Measurements from ENCODE around the gene SMIM36. TPM values are rescaled to one million over a fixed set of nuclear protein-coding genes. Genes with fewer than 3 reads are reported as not detected.

SMIM36 gene
- polyA plus RNA-seq, 3 donors: not detected

DNA sequence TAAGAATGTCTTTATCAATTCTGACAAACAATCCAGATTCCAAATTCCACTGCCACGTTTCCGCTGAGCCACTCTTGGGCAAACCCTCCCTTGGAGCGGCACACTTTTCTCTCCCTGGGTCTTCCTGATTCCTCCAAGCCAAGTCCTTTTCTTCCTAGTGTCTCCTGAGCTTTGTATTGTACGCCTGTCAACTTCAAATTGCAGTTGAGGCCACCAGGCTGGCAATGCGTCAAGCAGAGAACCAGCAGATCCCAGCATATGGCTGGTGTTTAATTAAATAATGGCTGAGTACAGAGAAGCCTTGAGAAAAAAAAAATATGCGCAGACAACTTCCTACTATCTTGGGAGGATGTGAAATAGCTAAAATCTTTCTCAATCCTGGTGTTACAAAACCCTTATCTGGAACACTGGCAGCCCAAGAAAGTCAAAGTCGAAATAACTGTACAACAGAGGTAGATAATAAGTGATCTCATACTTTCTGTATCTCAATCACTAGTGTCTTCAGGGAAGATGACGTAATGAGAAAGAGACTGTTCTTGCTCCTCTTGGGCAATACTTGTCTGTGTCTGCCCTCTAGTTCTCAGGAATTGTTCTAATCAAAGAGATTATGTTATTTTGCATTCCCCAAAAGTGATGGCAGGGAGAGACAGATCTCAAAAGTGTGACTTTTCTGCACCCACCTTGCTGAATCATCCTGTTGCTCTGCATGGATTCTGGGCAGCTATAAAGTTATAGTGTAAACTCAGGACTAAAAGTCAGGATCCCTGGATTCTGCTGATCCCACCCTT lies 15.0 kb downstream of the SMIM36 start:
- peaks cover 0 to 2% (median 0%) of the 10 kb centered on the region in 7 donors for H3K9me3 Mint-ChIP-seq
- no peaks in the 10 kb centered on the region for H4K20me1 ChIP-seq (ENCODE audit: insufficient read depth, low read length)
- TF ChIP-seq, protein P1, sequence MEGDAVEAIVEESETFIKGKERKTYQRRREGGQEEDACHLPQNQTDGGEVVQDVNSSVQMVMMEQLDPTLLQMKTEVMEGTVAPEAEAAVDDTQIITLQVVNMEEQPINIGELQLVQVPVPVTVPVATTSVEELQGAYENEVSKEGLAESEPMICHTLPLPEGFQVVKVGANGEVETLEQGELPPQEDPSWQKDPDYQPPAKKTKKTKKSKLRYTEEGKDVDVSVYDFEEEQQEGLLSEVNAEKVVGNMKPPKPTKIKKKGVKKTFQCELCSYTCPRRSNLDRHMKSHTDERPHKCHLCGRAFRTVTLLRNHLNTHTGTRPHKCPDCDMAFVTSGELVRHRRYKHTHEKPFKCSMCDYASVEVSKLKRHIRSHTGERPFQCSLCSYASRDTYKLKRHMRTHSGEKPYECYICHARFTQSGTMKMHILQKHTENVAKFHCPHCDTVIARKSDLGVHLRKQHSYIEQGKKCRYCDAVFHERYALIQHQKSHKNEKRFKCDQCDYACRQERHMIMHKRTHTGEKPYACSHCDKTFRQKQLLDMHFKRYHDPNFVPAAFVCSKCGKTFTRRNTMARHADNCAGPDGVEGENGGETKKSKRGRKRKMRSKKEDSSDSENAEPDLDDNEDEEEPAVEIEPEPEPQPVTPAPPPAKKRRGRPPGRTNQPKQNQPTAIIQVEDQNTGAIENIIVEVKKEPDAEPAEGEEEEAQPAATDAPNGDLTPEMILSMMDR (IDR thresholded peaks at IDR 0.05): no peak
- no peaks in the 10 kb centered on the region for H3K36me3 ChIP-seq (replicated peaks in 1 of 2; ENCODE audit: control insufficient read depth in 1 of 2, insufficient read depth in 2 of 2, low read length in 2 of 2)
- peak overlapping the region; percentile 31 to 89 (median 63) for H3K27ac Mint-ChIP-seq
- WGBS (ENCODE audit: insufficient coverage): 61% methylated on average over 3 of the region's 8 CpGs
- intact Hi-C loops (cut with micrococcal nuclease): no loop called here
- H3K36me3 Mint-ChIP-seq: no peaks in the 10 kb centered on the region
- H3K9me3 ChIP-seq (replicated peaks in 1 of 2; ENCODE audit: control insufficient read depth in 1 of 2, insufficient read depth in 1 of 2, low read length in 2 of 2): no peaks in the 10 kb centered on the region
- no peaks in the 10 kb centered on the region for H3K79me2 ChIP-seq (ENCODE audit: insufficient read depth, low read length)
- peak overlapping the region; percentile 47 for H3K4me2 ChIP-seq (replicated peaks; ENCODE audit: extremely low read depth, low read length, poor library complexity, severe bottlenecking)
- H3K4me3 ChIP-seq (replicated peaks in 1 of 3; ENCODE audit: low read depth in 2 of 3, low read length in 3 of 3): peak overlapping the region in 1 of 3 experiments; percentile 15
- peaks cover 15% of the 10 kb centered on the region for H3K4me1 Mint-ChIP-seq
- H3K27me3 ChIP-seq (ENCODE audit: control insufficient read depth in 2 of 2, insufficient read depth in 2 of 2, low read length in 2 of 2): peaks cover 0 to 2% of the 10 kb centered on the region in 2 donors
- H3K4me3 Mint-ChIP-seq: peak overlapping the region in 1 of 2 donors; percentile 9
- peaks cover 15 to 16% of the 10 kb centered on the region in 2 donors for H3K4me1 ChIP-seq (ENCODE audit: control insufficient read depth in 1 of 2, insufficient read depth in 2 of 2, low read length in 2 of 2)
- peak; percentile 65 to 77 (median 76) for DNase-seq
- H2AFZ ChIP-seq (ENCODE audit: insufficient read depth, low read depth, low read length, poor library complexity, severe bottlenecking): peak overlapping the region; percentile 13
- H3K27ac ChIP-seq (ENCODE audit: low read depth in 1 of 2, low read length in 2 of 2): peak overlapping the region; percentile 25 to 55
- no peak overlapping the region for H3K9ac ChIP-seq (ENCODE audit: insufficient read depth, low read length, poor library complexity, severe bottlenecking)
- peaks cover 0 to 14% (median 2%) of the 10 kb centered on the region in 3 donors for H3K27me3 Mint-ChIP-seq (ENCODE audit: low read depth in 3 of 3)

DNA sequence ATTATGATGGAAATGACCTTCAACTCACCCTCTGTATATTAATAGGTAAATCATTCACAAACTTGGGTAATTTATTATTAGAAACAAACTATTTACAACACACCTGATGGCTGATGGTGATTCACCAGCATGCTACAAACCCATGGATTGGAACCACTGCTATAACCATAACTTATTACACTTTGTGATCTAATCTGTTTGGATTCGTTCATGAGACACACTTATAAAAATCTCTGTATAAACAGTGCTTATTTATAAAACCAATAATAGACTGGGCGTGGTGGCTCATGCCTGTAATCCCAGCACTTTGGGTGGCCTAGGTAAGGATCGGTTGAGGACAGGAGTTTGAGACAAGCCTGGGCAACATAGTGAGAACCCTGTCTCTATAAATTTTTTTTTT lies 16.0 kb downstream of the SMIM36 start:
- Histone ChIP-seq H3K79me2 (ENCODE audit: insufficient read depth, low read length) (no peaks in the 10 kb centered on the region), H3K36me3 (replicated peaks in 1 of 2; ENCODE audit: control insufficient read depth in 1 of 2, insufficient read depth in 2 of 2, low read length in 2 of 2) (no peaks in the 10 kb centered on the region), H3K27me3 (ENCODE audit: control insufficient read depth in 2 of 2, insufficient read depth in 2 of 2, low read length in 2 of 2) (peaks cover 0 to 2% of the 10 kb centered on the region in 2 donors), H4K20me1 (ENCODE audit: insufficient read depth, low read length) (no peaks in the 10 kb centered on the region), H3K9me3 (replicated peaks in 1 of 2; ENCODE audit: control insufficient read depth in 1 of 2, insufficient read depth in 1 of 2, low read length in 2 of 2) (no peaks in the 10 kb centered on the region), H3K4me2 (replicated peaks; ENCODE audit: extremely low read depth, low read length, poor library complexity, severe bottlenecking) (no peak overlapping the region), H3K4me3 (replicated peaks in 1 of 3; ENCODE audit: low read depth in 2 of 3, low read length in 3 of 3) (no peak overlapping the region), H3K4me1 (ENCODE audit: control insufficient read depth in 1 of 2, insufficient read depth in 2 of 2, low read length in 2 of 2) (peaks cover 15 to 16% of the 10 kb centered on the region in 2 donors), H3K9ac (ENCODE audit: insufficient read depth, low read length, poor library complexity, severe bottlenecking) (no peak overlapping the region), H3K27ac (ENCODE audit: low read depth in 1 of 2, low read length in 2 of 2) (no peak overlapping the region), H2AFZ (ENCODE audit: insufficient read depth, low read depth, low read length, poor library complexity, severe bottlenecking) (no peak overlapping the region)
- no peak overlapping the region for H3K27ac Mint-ChIP-seq
- intact Hi-C loops (cut with micrococcal nuclease): no loop called here
- no CpG with 5 or more reads among the region's 3 CpGs for WGBS (ENCODE audit: insufficient coverage)
- H3K9me3 Mint-ChIP-seq: peaks cover 0 to 2% (median 0%) of the 10 kb centered on the region in 7 donors
- DNase-seq: no peak
- H3K4me1 Mint-ChIP-seq: peaks cover 15% of the 10 kb centered on the region
- TF ChIP-seq, protein P1 (IDR thresholded peaks at IDR 0.05): no peak
- no peak overlapping the region for H3K4me3 Mint-ChIP-seq
- peaks cover 0 to 15% (median 2%) of the 10 kb centered on the region in 3 donors for H3K27me3 Mint-ChIP-seq (ENCODE audit: low read depth in 3 of 3)
- no peaks in the 10 kb centered on the region for H3K36me3 Mint-ChIP-seq
